Mucosa of rectum (tissue), 2 donors: ENCODE measurements around the gene SDHC.
"Not testable (repeated sequence)": the region's sequence is repeated elsewhere in the genome, so short reads cannot be mapped to it uniquely, and the experiment has no call there.

Source experiments
- H3K27ac ChIP-seq, 2 donors: one replicate each; pipeline ENCODE4 v1.7.0; 2013; ENCODE audit warnings: inconsistent platforms in 2 of 2, low read depth in 2 of 2, low read length in 2 of 2
- H3K27me3 ChIP-seq, 2 donors: one replicate each; pipeline ENCODE4 v1.7.0; 2013; ENCODE audit warnings: low read length in 2 of 2; ENCODE audit not compliant: control insufficient read depth in 2 of 2, insufficient read depth in 2 of 2
- H3K36me3 ChIP-seq, 2 donors: one replicate each; pipeline ENCODE4 v1.7.0; 2013; ENCODE audit warnings: low read length in 2 of 2; ENCODE audit not compliant: control insufficient read depth in 2 of 2, insufficient read depth in 2 of 2
- H3K4me1 ChIP-seq, 2 donors: one replicate each; pipeline ENCODE4 v1.7.0; 2013; ENCODE audit warnings: low read length in 2 of 2, mild to moderate bottlenecking in 1 of 2; ENCODE audit not compliant: control insufficient read depth in 2 of 2, insufficient read depth in 2 of 2
- H3K4me3 ChIP-seq, 2 donors: one replicate each; pipeline ENCODE4 v1.7.0; 2013; ENCODE audit warnings: low read length in 2 of 2
- H3K9ac ChIP-seq, 2 donors: one replicate each; pipeline ENCODE4 v1.7.0; 2013; ENCODE audit warnings: low read length in 2 of 2, low read depth in 1 of 2, mild to moderate bottlenecking in 1 of 2
- H3K9me3 ChIP-seq, 2 donors: one replicate each; pipeline ENCODE4 v1.7.0; 2013; ENCODE audit warnings: low read length in 2 of 2; ENCODE audit not compliant: control insufficient read depth in 2 of 2
- donor health status: healthy.
- donor health status: Normal muscosa, but diverticular disease.

The SDHC gene

DNA sequence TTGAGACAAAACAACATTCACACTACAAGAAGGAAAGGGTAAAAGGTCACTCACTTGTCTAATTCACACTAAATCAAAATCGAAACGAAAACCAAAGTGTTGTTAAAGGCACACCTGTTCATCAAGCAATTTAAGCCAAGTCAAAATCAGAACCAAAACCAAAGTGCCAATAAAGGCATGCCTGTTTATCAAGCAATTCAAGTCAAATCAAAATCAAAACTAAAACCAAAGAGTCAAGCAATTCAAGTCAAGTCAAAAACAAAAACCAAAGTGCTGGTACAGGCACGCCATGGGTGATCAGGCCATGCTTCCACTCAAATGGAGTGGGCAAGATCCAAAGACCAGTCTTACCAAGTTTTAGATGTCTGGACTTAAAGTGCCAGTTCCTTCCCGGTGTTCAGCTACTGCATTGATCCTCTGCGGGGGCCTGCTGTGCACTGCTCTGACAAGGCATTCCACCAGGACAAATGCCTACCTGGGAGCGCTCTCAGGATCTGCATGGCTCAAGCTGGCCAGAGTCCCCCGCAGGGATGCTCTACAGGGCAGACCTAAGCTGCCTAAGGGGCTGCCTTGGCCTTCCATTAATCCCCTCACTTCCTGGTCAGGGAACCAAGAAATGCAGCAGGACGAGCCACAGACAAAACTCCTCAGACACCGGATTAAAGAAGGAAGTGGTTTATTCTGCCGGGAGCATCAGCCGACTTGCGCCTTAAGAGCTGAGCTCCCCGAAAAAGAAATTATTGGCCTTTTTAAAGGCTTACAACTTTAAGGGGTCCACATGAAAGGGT lies 95.9 kb downstream of the SDHC start:
- H3K9ac ChIP-seq, H3K36me3 ChIP-seq, H3K4me1 ChIP-seq, H3K9me3 ChIP-seq, H3K27me3 ChIP-seq: not testable (repeated sequence)
- H3K27ac ChIP-seq: peak overlapping the region in 1 of 2 donors; percentile 23
- peak overlapping the region in 1 of 2 donors; percentile 43 for H3K4me3 ChIP-seq

- not testable (repeated sequence) for H3K9me3 ChIP-seq, H3K4me1 ChIP-seq, H3K36me3 ChIP-seq, H3K4me3 ChIP-seq, H3K27me3 ChIP-seq, H3K27ac ChIP-seq, H3K9ac ChIP-seq
Measured at GRCh38 chr1:161410636-161410970, 96.4 kb downstream of the SDHC start.
